GM18858 (cell line): ENCODE measurements around the gene FAM171A1.

Experiments used
- ATAC-seq: cut with Tn5 transposase; IDR thresholded peaks from one replicate; pipeline ENCODE4 v1.9.1; 2021; ENCODE audit not compliant: unreplicated experiment

The FAM171A1 gene

DNA sequence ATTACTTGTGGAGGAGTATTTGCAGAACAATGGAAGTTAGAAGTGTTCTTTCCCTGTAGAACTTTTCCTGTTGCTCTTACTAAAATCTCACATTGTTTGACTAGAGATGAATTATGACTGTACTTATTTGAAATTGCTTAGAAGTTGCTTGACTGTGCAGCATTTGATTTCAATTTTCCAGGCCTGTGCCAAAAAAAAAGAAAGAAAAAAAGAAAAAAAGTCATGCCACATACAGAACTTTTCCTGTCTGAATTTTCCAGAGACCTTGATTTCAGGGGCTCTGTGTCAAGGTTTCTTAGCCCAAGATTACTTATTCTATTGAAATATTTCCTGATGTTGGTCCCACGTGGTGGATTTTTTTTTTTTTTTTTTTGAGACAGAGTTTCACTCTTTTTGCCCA, 3.5 kb upstream of the FAM171A1 start:
- ATAC-seq: no peak

DNA sequence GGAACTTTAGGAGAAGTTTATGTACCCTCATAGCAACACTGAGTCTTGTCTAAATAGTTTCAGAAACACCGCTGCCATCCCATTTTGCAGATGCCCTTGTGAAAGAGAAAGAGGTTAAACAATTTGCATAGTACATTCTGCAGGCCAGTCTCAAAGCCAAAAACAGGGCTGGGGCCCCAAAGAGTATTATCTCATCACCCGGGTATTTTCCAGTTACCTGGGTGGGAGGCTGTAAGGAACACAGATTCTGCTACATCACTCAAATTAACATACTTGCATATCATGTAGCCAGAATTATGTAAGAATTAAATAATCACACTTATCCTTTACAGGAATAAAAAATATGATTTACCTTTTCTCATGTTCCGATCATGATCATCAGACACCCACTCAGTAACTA, 3.1 kb upstream of the FAM171A1 start:
- no peak for ATAC-seq

DNA sequence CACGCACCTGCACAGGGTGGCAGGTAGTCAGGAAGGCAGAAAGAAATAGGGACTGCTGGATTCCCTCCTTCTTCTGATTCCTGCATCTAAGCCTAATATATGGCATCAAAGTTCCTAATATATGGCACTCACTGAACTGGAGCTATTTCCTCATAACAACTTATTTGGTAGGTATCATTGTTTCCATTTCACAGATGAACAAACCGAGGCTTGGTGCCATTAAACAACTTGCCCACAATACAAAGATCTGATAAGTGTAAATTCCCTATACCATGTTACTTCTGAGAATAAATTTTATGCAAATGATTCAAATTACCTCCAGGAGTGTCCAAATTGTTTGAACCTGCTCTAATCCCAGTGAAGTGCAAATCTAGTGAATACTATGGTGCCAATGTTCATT, 2.1 kb upstream of the FAM171A1 start:
- no peak for ATAC-seq

DNA sequence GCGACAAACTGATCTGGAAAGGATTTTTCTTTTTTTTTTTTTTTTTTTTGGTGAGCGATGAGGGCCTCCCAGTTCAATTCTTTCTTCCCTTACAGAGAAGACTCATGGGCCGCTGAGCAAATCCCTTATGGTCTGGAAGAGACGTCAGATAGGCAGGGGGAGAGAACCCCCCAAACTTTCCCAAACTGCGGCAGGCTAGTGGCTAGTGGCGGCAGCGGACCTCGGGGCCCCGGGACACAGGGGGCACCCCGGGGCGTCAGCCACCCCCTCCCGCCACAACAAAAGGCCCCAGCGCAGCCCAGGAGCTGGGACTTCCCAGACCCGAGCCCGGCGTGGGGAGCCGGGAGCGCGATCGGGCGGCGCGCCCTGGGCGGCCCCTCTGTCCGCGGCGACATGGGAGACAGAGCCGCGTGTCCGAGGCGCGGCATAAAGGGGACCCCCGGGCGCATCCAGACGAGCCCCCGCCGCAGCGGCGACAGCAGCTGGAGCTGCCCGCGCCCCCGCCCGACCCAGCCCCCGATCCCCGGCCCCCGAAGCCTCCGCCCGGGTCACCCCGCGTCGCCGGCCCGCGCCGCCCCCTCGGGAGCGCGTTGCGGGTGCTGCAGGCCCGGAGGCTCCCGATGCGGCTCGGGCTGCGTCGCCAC, 755 bp downstream of the FAM171A1 start:
- ATAC-seq: no peak

DNA sequence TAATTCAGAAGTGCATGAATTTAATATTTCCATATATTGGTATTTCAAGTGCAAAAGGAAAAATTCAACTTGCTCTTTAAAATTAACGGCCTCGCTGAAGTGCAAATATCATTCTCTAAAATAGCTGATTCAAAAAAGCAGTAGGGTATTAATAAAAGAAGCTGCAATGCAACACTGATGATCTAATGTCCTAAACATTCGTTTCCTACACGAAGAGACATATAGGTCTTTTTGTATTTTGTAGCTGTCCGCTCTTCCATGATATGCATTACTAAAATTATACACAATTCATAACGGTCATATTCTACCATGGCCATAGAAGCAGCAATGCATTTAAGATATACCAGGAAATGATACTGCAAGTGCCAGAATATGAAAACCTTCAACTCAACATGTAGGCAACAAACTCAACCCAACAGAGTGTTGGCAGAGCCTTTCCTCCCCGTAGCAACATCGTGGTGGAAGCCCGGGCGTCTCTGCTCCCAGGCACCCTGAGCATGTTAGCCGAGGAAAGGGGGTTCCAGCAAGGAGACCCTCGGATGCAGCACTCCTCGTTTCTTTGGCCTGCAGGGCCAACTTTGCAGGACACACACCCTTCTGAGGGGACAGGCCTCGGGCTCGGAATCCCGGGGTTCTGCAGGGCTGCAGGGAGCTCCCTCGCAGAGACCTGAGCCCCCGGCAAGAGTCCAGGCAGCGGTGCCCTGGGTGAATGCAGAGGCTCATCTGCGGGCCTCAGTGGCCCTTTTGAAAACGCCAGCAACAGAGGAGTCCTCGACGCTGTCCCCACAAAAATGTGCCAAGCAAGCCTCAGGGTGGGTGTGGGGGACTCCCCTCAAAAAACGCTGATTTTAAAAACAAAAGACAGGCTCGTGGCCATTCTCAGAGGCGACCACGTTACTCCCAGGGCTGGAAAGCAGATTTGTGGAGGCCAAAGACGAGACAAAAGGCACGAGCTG, 1.6 kb downstream of the FAM171A1 start:
- ATAC-seq: no peak

DNA sequence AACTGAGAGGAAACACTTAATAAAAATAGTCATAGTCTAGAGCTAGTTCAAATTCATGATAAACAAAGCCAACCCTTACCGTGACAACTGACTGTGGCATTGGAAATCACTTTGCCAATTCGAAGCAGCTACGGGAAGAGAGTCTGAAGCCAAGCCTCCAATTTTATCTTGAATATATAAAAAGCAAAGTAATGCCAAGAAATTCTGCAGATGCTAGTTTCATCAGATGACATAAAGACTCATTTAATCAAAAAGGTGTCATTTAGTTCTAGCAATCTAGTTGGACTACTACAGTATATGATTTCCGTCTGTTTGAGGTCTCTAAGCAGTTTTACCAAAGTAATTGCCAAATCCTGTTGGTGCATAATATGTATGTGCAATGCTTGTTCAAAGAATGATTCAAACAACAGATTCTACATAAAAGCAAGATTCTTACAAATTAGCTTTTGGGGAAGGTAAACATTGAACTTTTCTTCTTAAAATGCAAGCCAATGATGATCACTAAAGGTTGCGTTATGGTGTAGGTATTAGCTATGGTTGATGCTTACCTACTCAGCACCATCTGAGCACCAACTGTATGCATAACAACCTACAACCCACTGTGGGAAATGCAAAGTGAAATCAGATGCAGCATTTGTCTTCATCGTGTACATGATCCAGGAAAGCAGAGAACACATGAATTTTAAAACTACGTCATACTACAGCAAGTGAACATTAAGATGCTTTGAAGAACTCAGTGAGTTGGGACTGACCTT, 2.8 kb downstream of the FAM171A1 start:
- ATAC-seq: no peak

DNA sequence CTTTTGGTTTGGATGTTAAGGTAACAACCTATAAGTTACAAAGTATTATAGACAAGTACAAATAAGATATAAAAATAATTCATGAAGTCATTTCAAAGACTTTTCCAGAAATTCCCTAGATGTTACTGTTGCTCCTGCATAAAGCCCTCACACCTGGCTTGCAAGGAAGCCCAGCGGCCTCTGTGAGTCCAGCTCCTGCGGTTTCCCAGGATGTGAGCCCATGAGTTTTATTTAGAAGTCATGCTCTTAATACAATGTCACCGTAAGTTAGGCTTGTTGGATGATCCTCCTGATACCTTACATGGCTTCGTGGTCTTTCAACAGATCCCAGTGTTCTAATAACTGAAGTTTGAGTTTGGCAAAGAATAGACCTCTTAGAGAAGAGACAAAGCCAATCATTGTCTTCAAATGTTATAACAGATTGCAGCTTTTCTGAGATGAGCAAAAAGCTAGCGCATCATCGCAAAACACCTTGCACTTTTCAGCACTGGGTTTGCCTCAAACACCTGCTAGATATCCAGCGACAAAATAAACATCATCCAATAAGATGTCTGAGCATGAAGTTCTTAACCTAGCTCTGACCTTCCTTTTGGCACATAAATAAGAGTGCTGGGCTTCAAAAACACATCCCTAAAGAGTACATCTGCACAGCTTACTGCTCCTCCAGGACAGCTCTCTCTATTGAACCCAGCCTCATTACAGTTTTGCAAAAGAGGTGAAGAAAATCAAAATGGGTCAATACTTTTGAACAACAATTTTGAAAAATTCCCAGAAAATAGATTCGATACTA, 3.6 kb downstream of the FAM171A1 start:
- ATAC-seq: no peak

DNA sequence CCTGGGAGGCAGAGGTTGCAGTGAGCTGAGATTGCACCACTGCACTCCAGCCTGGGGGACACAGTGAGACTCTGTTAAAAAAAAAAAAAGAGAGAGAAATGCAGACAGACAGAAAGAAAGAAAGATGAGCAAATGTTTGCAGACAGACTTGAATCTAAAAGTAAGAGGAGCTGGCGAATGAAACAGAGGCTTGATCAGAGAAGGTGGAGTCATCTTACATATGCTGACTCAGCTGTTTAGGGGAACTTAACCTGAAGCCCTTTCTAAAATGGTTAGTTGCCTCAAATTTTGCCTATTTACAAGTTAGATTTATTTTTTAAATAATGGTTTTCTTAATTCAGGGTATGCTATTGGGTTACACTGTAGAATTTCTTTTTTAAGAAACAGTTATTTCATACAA, 5.4 kb downstream of the FAM171A1 start:
- no peak for ATAC-seq

DNA sequence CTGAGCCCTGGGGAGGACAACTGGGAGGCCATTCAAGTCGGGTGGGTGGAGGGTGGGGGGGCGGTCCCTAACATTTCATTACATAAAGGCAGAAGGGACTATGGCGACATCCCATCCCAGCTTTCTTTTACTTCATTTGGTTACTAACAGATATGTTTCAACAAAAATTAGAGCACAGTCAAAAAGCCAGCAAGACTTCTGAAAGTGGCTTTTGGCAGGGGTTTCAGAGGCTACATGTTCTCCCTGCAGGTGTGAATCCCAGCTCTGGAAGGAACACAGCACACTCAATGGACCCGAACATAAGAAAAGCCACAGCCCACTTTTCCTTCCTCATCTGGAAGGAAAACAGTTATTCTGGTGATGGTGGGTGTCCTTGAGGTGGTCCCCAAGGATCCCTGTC, 7.1 kb downstream of the FAM171A1 start:
- no peak for ATAC-seq

DNA sequence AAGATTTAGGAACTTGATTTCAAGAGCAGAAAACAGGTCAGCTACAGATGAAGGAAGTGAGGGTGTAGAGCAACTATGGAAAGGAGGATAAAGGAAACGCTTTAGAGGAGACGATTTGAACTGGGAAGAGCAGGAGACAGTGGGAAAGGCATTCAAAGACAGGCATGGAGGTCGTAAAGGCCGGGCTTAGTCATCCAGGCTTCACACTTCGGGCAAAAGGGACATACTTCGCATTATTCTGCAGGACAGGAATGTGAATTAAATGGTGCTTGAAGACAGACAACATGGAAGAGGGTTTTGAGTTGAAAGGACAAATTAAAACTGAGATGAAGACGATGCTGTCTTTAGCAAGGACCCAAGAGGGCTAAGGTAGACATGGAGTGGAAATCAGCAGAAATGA, 8.1 kb downstream of the FAM171A1 start:
- no peak for ATAC-seq

DNA sequence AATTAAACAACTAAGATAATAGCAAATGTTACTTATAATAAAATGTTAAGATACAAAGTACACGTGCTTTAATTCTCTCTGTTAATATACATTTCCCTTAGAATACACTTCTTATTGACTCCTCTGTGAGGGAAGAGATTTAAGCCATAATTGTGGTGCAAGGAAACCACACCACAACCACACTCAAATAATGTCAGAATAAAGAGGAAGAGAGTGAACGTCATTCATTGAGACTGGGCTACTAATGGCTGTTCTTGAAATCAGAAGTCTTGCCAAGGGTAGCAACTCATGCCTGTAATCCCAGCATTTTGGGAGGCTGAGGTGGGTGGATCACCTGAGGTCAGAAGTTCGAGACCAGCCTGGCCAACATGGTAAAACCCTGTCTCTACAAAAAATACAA, 10.0 kb downstream of the FAM171A1 start:
- no peak for ATAC-seq

DNA sequence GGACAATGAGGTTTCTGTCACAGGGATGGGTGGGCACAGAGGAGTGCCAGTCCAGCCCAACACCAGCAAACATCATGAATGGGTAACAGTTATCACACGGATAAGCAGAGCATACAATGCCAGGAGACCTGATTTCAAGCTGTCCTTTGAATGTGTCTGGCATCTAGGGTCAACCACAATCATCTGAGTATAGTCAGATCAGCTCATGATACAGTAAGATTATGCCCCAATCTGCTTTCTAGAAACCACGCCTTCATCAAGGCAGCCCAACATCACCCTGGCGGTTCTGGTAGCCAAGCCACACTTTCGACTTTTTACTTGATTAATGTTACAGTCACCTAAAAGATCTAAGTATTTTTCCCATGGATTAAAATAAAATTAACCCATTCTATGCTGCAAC, 10.5 kb downstream of the FAM171A1 start:
- ATAC-seq: no peak

DNA sequence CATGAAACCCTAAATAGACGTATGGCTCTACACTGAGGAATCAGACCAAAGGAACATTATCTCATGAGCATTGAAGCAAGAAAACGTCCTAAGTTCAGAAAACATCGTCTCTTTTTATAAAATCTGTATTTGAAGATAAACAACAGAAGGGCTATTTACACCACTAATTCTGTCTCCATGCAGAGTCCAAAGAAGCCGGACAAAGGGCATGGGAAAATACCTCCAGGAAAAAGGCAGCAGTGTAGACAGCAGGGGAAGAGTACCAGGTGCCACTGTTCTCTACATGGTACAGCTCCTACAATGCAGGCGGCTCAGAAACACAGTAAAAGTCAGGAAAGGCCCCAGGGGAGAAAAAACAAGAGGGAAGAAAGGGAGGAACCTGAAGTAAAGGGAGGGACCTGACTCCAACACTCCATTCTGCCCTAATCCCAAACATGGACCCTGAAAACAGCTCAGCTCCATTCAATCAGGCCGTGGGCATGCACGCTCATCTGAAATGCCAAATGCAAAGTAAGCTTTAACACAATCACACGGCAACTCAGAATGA, 17.5 kb downstream of the FAM171A1 start:
- no peak for ATAC-seq

DNA sequence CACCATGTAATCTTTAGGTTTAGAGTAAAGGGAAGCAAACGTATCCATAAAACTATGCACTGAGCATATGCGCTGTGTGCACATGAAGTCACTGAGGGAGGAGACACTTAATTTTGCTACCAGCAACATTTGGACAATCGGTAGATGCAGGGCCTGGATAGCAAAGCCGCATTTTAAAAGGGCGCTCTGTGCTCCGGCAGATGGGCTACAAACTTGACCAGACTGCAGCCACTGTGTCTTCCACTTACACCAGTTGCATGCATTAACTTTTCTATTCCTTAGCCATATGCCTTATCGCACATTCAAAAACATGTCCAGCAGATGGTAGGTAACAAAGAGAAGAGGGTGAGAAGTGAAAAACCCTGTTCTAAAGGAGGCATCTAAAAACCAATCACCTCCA, 18.3 kb downstream of the FAM171A1 start:
- ATAC-seq: no peak

DNA sequence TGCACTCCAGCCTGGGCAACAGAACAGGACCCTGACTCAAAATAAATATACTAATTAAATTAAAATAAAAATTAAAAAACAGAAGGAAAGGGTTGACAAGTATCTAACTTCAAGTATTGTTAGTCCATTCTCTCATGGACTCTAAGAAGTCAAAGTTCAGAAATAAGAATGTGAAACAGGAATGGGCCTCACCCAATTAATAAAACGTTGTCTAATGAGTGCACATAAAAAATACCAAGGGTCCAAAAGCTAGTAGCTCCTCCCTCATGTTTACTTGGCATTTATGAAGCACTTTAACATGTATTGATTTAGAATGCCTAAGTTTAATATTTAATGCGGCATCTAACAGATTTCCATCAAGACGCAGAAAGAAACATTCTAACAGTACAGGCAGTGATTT, 18.9 kb downstream of the FAM171A1 start:
- ATAC-seq: no peak

DNA sequence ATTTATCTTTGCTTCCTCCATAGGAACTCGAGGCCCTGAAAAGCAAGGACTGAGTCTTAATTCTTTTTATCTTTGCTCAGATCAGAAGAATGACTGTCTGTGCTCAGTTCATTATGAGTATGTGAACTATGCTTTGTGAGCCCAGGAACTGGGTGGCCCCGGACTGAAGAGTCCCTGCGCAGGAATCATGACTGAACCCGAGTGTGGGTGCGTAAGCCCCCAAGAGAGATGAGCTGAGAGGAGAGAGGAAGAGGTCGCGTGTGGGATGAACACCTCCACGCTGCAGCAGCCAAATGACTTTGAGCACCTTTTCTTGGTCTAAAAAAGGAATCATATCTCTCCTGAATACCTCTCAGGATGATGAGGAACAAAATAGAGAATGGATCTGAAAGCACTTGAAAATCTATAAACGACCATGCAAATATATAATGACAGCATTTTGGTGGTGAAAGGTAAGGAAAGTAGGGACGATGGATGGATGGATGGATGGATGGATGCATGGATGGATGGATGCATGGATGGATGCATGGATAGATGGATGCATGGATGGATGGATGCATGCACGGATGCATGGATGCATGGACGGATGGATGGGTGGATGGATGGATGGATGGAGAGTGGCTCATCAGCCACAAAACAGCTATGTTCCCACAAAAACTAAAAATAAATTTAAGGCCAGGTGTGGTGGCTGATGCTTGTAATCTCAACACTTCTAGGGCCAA, 19.8 kb downstream of the FAM171A1 start:
- ATAC-seq: no peak

DNA sequence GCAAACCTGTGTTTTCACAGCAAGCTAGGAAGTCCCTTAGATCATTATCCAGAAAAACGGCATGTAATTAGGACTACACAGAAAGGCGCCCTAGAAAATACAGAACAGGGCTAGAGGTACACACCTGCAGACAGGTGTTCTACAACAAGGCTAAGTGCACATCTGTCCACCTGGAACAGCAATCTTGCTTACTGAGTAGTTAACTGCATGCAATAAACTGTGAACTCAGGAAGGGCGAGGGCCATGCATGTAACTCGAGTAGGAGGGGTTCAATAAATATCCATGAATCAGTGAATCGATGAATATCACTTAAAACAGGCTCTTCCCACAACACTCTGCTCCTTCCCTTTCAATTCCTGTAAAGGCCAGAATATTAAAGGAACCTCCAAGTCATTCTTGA, 22.0 kb downstream of the FAM171A1 start:
- ATAC-seq: no peak

DNA sequence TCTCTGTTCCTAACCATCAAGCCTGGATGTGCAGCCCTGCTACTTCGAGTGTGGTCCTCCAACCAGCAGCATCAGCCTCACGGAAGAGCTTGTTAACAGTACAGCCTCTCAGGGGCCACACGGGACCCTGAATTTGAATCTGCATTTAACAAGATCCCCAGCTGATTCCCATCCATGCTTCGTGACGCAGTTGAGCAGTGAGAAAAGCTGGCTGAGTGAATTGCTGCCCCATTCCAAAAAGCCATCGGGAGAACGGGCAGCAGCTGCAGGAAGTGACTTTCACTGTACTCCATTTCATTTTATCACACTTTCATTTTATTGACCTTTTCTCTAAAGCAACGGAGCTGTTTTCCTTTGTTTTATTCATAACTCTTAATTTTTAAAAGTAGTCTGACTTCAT, 22.5 kb downstream of the FAM171A1 start:
- ATAC-seq: no peak

DNA sequence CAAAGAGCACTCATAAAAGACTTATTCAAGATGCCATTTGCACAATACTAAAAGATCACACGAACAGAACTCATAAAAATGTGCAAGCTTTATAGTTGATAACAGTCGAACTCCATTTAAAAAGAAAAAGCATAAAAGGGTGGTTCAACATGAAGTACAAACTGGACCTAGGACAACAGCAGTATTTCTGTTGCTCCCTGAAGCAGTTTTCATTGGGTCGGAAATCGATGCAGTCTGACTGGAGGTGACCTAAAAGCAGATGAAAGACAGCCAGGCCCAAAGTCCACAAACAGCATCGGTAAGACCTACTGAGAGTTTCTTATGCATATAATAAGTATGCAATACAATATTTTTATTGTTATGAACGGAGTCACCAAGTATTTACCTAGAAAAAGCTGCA, 23.9 kb downstream of the FAM171A1 start:
- ATAC-seq: no peak
